Stimulated activated CD8-positive, alpha-beta memory T cell treated with anti-CD3 and anti-CD28 coated beads, Interleukin-15, amount 100 ng/mL, for 48 hours (primary cell): ENCODE measurements around the gene AGGF1.
"Not testable (repeated sequence)": the region's sequence is repeated elsewhere in the genome, so short reads cannot be mapped to it uniquely, and the experiment has no call there.

Source experiments
- DNase-seq, 2 donors: peaks; one replicate each; pipeline ENCODE4 v3.0.0-alpha.2; 2020; ENCODE audit warnings: low read depth in 2 of 2

The AGGF1 gene

DNA sequence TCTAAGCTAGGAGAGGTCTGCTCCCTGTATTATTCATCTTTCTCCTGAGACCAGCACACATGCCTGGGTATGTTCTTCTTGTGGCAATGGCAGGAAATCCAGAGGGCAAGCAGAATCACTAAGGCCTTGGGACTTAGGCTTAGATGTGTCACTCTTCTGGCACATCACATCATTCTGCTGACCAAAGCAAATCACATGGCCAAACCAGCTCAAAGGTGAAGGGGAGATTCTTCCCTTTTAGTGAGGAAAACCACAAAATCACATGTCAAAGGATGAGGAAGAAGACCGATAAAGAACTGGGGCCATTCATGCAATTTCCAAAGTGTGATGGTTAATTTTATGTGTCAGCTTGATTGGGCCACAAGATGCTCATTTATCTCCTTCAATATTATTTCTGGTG, 5.7 kb upstream of the AGGF1 start:
- DNase-seq: no peak

DNA sequence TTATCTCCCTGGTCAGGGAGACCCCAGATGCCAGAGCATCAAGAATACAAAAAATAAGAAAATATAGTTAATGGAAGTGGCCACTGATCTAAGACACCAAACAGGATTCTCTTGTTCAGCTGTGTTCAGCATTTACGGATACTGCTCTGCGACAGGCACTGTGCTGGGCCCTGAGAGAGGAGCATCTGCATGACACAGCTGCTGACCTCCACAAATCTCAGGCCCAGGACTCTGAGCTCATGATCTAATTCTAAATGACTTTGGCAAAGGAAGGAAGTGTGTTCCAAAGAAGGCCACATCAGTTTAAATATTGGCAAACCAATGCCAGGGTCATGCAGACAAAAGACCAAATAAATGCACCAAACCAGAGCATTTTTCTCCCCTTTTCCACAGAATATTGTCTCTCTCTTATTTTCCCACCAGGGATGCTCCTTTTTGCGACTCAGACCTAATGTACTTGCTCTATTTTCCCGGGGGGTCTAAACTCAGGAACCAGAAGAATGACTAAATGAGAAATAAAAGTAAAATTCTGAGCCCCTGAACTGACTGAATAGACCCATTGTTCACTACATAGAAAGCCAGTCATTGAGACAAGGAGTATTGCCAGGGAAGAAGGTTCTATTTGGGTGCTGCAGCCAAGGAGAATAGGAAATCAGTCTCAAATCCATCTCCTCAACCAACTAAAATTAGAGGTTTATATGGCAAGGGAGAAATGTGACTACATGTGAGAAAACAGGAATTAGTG, 1.4 kb upstream of the AGGF1 start:
- no peak for DNase-seq

GRCh38 chr5:77029376-77029885, 773 bp upstream of the AGGF1 start:
- DNase-seq: no peak

DNA sequence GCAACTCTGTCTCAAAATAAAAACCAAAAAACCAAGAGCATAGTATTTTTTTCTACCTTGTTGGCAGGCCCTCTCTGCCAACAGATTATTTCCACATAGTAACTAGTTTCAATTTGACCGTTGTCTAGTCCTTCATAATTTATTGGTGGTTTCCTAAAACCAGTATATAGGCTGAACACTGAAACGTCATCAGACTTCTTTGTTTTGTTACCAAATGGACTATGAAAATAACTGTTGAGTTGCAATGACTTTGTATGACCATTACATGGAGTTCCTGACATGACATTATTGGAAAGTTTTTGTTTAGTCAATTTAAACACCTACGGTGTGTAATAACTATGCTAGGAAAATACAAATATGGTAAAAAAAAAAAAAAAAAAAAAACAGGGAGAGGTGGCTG, 1.7 kb downstream of the AGGF1 start:
- no peak for DNase-seq

- no peak for DNase-seq
These were observed 2.4 kb downstream of the AGGF1 start for GRCh38 chr5:77032635-77033034.

GRCh38 chr5:77033338-77033737, 3.1 kb downstream of the AGGF1 start:
- no peak for DNase-seq

DNA sequence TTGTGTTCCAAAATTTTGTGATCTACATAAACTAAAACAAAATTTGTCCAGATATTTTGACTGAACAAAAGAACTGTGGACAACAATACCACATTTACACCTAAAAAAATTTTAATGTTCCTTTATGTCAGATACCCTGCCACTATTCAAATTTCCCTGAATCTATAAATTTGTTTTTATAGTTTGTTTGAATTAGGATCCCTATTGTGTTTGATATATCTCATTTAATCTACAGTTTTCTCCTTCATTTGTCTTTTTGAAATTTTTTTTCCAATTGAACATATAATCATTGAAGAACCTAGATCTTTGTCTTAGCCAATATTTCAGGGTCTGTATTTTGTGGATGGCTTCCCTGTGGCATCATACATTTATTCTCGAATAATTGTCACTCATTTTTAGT, 5.7 kb downstream of the AGGF1 start:
- DNase-seq: no peak

GRCh38 chr5:77046416-77047073, 16.3 kb downstream of the AGGF1 start:
- DNase-seq: no peak

- no peak for DNase-seq
These were observed 33.8 kb downstream of the AGGF1 start for GRCh38 chr5:77064040-77064439.

DNA sequence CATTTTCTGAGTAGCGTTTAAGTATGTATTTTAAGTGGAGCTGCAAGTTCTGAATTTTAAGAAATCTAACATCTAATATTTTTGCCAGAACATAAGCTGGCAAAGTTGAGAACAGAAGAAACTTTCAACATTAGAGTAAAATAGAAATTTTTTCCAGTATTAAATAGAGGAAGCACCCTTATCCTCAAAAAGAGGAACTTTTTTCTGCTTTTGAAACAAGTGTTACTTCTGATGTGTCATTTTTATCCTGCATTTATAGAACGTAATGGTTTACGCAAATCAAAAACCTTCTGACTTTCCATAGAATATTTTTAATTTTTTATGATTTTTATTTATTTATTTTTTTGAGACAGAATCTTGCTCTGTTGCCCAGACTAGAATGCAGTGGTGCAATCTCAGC, 35.1 kb downstream of the AGGF1 start:
- DNase-seq: no peak

GRCh38 chr5:77066184-77066583, 36.0 kb downstream of the AGGF1 start:
- DNase-seq: no peak

DNA sequence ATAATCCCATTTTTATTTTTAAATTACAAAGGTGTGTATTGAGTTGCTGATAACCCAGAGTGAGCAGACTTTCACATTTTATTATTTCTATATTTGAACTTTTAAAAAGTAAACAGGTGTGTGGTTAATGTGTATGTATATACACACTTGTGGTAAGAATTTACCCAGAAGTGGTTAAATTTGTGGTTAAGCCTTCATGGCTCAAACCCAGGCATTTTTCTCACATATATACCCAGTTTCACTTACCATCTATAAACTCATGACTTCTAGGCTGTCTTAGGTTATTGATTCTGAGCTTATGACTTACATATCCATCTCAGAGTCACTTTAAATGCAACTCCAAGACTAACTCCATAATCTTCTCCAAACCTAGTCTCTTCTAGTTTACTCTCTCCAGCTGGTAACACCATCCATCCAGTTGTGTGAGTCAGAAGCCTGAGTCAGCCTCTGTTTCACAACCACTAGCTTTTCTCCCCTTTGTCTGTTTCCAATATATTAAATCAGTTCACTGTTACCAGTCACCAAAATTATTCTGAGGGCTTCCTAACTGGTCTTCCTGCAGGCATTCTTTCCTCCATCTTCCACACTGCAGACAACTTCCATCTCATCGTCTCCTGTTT, 36.7 kb downstream of the AGGF1 start:
- DNase-seq: no peak

GRCh38 chr5:77073667-77074066, 43.5 kb downstream of the AGGF1 start:
- DNase-seq: no peak

GRCh38 chr5:77074745-77075144, 44.5 kb downstream of the AGGF1 start:
- DNase-seq: no peak

DNA sequence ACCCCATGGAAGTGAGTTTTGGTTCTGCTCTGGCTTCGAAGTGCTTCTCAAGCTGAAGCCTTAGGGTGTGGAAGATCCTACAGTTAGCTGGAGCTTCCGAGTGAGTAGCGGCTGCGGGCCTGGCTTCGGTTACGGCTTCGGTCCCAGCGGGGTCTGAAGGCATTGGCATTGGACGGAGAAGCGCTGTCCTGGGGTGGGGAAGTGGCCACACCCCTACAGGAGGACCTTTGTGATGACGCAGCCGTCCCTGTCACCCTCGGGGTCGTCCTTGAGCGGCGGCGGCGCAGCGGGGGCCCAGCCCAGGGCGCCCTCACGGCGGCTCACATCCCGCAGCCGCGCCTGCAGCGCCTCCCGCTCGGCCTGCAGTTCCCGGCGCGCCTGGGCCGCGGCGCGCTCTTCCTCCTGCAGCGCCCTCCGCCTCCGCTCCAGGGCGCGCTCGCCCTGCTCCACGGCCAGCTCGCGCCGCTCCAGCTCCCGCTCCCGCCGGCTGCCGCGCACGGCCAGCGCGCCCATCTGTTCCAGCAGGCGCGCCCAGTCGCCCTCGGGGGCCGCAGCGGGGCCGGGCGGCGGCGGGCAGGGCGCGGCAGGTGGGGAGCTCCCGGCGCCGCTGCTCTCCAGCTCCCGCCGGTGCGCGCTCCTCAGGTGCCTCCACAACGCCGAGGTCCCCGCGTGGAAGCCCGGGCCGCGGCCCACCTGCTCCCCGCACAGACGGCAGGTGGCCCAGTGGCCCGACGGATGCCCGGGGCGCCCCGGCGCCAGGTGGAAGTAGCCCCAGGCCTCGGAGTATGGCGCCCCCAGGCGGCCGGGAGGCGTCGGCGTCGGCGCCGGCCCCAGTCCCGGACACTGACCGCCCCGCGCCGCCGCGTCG, 47.0 kb downstream of the AGGF1 start:
- DNase-seq: peak; percentile 39 to 50

GRCh38 chr5:77077829-77078176, 47.6 kb downstream of the AGGF1 start:
- DNase-seq: no peak

GRCh38 chr5:77080479-77080878, 50.3 kb downstream of the AGGF1 start:
- DNase-seq: not testable (repeated sequence)

GRCh38 chr5:77080905-77081304, 50.7 kb downstream of the AGGF1 start:
- DNase-seq: no peak

- DNase-seq: no peak
These were observed 52.1 kb downstream of the AGGF1 start for GRCh38 chr5:77082280-77082679.

- no peak for DNase-seq
These were observed 52.9 kb downstream of the AGGF1 start for GRCh38 chr5:77083088-77083487.

GRCh38 chr5:77086368-77086688, 56.1 kb downstream of the AGGF1 start:
- no peak for DNase-seq
